Activated B cell treated with CpG ODN at 0.5 μM for 24 hours (primary cell): Measurements from ENCODE around the gene ABL1. TPM values are rescaled to one million over a fixed set of nuclear protein-coding genes. Genes with fewer than 3 reads are reported as not detected.

Experiments
- ATAC-seq: fragments of 200-7000 bp; cut with Tn5 transposase; one replicate; pipeline ENCODE4 v1.10.0; 2021; ENCODE audit warnings: low read depth, mild to moderate bottlenecking, moderate library complexity
- CTCF ChIA-PET: fragments of 350-600 bp; sonication (Branson Sonifier 250); formaldehyde crosslinking; loops from one replicate; lab custom pipeline; 2021; ENCODE audit warnings: antibody characterized with exemption; lab: Charles Lee
- POLR2A ChIA-PET: fragments of 350-600 bp; sonication (Branson Sonifier 250); formaldehyde crosslinking; loops from one replicate; lab custom pipeline; 2021; ENCODE audit warnings: antibody characterized with exemption; lab: Charles Lee
- DNase-seq: peaks from one replicate; pipeline ENCODE4 v3.0.0; 2022
- H3K27ac Mint-ChIP-seq: one replicate; pipeline ENCODE4 v1.8.0; 2020; ENCODE audit warnings: mixed read lengths
- H3K27me3 Mint-ChIP-seq: one replicate; pipeline ENCODE4 v1.8.0; 2021; ENCODE audit warnings: mixed read lengths
- H3K36me3 Mint-ChIP-seq: one replicate; pipeline ENCODE4 v1.8.0; 2021; ENCODE audit warnings: low read depth, mixed read lengths
- H3K4me1 Mint-ChIP-seq: one replicate; pipeline ENCODE4 v1.8.0; 2021; ENCODE audit warnings: mixed read lengths
- H3K4me3 Mint-ChIP-seq: one replicate; pipeline ENCODE4 v1.8.0; 2020; ENCODE audit warnings: mild to moderate bottlenecking, mixed read lengths
- H3K9me3 Mint-ChIP-seq: one replicate; pipeline ENCODE4 v1.8.0; 2020; ENCODE audit warnings: mixed read lengths
- CTCF ChIP-seq: fragments of 200-600 bp; IDR thresholded peaks from one replicate; pipeline ENCODE4 v1.8.0; 2022; ENCODE audit warnings: antibody characterized with exemption, mild to moderate bottlenecking
- intact Hi-C: fragments of 100-400 bp; cut with micrococcal nuclease; formaldehyde crosslinking; loops from one replicate; pipeline ENCODE4 v1.15.1; 2024
- total RNA-seq: library from RNA; stranded (reverse); gene quantifications from 2 replicates; pipeline ENCODE4 v1.2.3, GENCODE V29; 2022

ABL1 gene
- total RNA-seq, 1 donor from 2014 or later = 41.6 TPM

- CTCF ChIA-PET = no interaction called here
- no peaks in the 10 kb centered on the region for H3K9me3 Mint-ChIP-seq
- H3K36me3 Mint-ChIP-seq = no peaks in the 10 kb centered on the region
- ATAC-seq (no peak), DNase-seq (no peak)
- no peak overlapping the region for H3K27ac Mint-ChIP-seq
- no peak overlapping the region for H3K4me3 Mint-ChIP-seq
- H3K27me3 Mint-ChIP-seq = peaks cover 1% of the 10 kb centered on the region
- intact Hi-C loops = no loop called here
- POLR2A ChIA-PET = no interaction called here
- TF ChIP-seq CTCF = no peak
- no peaks in the 10 kb centered on the region for H3K4me1 Mint-ChIP-seq
These were observed 78.8 kb downstream of the ABL1 start for GRCh38 chr9:130913599-130914416.

GRCh38 chr9:130914417-130915095 is 79.5 kb downstream of the ABL1 start:
- POLR2A ChIA-PET = no interaction called here

GRCh38 chr9:130915096-130915447 is 80.0 kb downstream of the ABL1 start:
- no peaks in the 10 kb centered on the region for H3K36me3 Mint-ChIP-seq
- no peaks in the 10 kb centered on the region for H3K9me3 Mint-ChIP-seq
- ATAC-seq (no peak), DNase-seq (no peak)
- peaks cover 1% of the 10 kb centered on the region for H3K27me3 Mint-ChIP-seq
- POLR2A ChIA-PET = no interaction called here
- no peak overlapping the region for H3K27ac Mint-ChIP-seq
- H3K4me3 Mint-ChIP-seq = no peak overlapping the region
- CTCF ChIA-PET = interaction anchor here (0.6 kb wide), 1 partner anchor 24 kb away, joined by 3 read pairs; the partner anchor contains the start of gene FIBCD1
- no peaks in the 10 kb centered on the region for H3K4me1 Mint-ChIP-seq
- TF ChIP-seq CTCF = no peak
- intact Hi-C loops = no loop called here

More at GRCh38 chr9:130914417-130915095, 79.5 kb downstream of the ABL1 start:
- no peak for TF ChIP-seq CTCF
- Mint-ChIP-seq H3K4me1 (no peaks in the 10 kb centered on the region), H3K9me3 (no peaks in the 10 kb centered on the region), H3K27ac (no peak overlapping the region), H3K4me3 (no peak overlapping the region), H3K27me3 (peaks cover 1% of the 10 kb centered on the region), H3K36me3 (no peaks in the 10 kb centered on the region)
- intact Hi-C loops = no loop called here
- no peak for ATAC-seq
- no peak for DNase-seq
- CTCF ChIA-PET = interaction anchor here (0.6 kb wide), 1 partner anchor 25 kb away, joined by 3 read pairs; the partner anchor contains the start of gene FIBCD1

- ChIA-PET CTCF (no interaction called here), POLR2A (no interaction called here)
- Mint-ChIP-seq H3K36me3 (no peaks in the 10 kb centered on the region), H3K4me1 (no peaks in the 10 kb centered on the region), H3K9me3 (no peaks in the 10 kb centered on the region), H3K27ac (no peak overlapping the region), H3K27me3 (peaks cover 11% of the 10 kb centered on the region), H3K4me3 (no peak overlapping the region)
- ATAC-seq (no peak), DNase-seq (no peak)
- intact Hi-C loops = no loop called here
- TF ChIP-seq CTCF = no peak
These were observed 82.3 kb downstream of the ABL1 start for GRCh38 chr9:130917168-130917960.
